NCI-H2107 treated with DMSO at 0.1 percent for 48 hours (cell line): ENCODE measurements around the gene CLASP2.
"Not testable (repeated sequence)": the region's sequence is repeated elsewhere in the genome, so short reads cannot be mapped to it uniquely, and the experiment has no call there.

Experiments used
- DNase-seq: peaks from one replicate; lab custom pipeline; 2025; ENCODE audit not compliant: unreplicated experiment; lab: John Stamatoyannopoulos, UW

Gene CLASP2

DNA sequence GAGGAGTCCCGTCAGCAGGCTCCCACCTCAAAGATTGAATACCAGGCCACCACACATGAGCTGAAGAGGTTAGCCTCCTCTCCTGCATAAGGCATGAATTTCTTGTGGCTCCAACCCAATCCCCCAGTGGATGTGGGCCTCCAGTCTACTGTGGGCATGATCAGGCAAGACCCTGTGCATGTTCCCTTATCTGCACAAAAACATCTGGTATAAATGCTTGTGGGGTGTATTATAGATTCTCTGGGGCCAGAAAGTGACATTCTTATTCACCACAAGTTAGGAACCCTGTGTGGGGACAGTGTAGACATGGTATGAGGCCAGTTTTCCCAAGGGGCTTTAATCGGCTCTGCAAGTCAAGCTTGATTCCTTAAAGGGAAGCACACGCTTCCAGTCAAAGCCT lies 259.6 kb downstream of the CLASP2 start:
- no peak for DNase-seq

DNA sequence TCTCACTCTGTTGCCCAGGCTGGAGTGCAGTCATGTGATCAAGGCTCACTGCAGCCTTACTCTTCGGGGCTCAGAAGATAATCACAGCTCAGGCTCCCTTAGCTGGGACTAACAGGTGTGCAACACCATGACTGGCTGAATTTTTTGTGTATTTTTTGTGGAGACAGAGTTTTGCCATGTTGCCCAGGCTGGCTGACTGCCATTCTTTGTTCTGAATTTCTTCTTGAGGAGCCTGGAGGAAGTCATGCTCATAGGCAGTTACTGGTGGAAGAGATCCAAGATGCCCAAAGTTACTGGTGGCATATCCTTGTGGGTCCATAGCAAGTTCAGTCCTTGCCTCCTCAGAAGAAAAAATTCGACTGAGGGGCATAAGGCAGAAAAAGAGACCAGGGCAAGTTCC lies 261.3 kb downstream of the CLASP2 start:
- DNase-seq: no peak

DNA sequence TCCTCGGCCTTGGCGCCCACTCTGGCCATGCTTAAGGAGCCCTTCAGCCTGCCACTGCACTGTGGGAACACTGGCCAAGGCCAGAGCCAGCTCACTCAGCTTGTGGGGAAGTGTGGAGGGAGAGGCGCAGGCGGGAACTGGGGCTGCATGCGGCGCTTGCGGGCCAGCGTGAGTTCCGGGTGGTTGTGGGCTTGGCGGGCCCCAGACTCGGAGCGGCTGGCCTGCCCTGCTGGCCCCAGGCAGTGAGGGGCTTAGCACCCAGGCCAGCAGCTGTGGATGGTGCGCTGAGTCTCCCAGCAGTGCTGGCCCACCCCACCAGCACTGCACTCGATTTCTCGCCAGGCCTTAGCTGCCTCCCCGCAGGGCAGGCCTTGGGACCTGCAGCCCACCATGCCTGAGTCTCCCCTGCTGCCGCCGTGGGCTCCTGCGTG lies 264.7 kb downstream of the CLASP2 start:
- DNase-seq: no peak

DNA sequence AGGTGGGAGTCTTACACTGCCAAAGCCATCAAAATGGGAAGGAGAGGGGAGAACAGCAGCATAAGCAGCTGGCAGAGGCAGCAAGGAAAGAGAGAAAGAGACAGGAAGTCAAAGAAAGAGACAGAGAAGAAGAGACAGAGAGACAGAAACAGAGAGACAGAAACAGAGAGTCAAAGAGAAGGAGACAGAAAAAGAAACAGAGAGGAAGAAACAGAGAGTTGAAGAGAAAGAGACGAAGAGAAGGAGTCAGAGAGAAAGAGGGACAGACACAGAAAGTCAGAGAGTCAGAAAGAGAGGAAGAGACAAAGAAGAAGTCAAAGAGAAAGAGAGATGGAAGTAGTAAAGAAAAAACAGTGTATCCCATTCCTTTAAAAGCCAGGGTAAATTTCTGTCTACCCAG lies 266.1 kb downstream of the CLASP2 start:
- DNase-seq: not testable (repeated sequence)

DNA sequence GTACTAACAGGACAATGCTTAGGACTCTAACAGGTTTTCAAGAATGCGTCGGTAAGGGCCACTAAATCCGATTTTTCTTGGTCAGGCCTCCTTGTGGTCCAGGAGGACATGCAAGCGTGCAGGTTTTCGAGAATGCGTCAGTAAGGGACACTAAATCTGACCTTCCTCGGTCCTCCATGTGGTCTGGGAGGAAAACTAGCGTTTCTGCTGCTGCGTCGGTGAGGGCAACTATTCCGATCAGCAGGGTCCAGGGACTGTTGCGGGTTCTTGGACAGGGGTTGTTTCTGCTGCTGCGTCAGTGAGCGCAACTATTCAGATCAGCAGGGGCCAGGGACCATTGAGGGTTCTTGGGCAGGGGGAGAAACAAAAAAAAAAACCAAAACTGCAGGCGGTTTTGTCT lies 270.1 kb downstream of the CLASP2 start:
- DNase-seq: no peak

DNA sequence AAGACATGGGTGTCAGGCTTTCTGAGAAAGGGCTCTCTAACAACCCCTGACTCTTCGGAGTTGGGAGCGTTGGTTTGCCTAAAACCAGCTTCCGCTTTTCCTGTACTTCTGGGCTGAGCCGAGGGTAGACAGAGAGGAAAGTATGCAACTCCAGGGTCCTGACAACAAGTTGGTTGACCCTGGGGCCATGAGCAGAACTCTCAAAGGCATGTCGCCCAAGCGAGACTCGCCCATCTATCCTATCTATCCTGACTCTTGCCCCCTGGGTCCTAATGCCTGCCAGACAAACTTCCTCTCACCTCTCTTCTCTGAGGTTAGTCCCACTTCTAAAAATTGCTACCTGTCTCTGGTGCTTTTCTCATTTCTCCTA lies 270.8 kb downstream of the CLASP2 start:
- DNase-seq: not testable (repeated sequence)
